SU-DHL-6 (cell line): ENCODE measurements around the gene TMEM8B.

Experiments used
- H2AFZ ChIP-seq: fragments of 200-600 bp; sonication (generic); 2 replicates; pipeline ENCODE4 v1.6.1; 2014; ENCODE audit warnings: low read depth, mild to moderate bottlenecking, moderate library complexity, mixed read lengths, antibody characterized with exemption, low read length; ENCODE audit not compliant: severe bottlenecking
- H3F3A ChIP-seq: fragments of 200-600 bp; shearing (Covaris generic); 2 replicates; pipeline ENCODE4 v1.6.0; 2016; ENCODE audit warnings: antibody characterized with exemption, mild to moderate bottlenecking; ENCODE audit not compliant: insufficient read depth
- H3K27ac ChIP-seq: fragments of 200-600 bp; sonication (generic); 2 replicates; pipeline ENCODE4 v1.5.1; 2016; ENCODE audit warnings: low read depth, mild to moderate bottlenecking, low read length, moderate library complexity, mixed read lengths
- H3K27me3 ChIP-seq: fragments of 200-600 bp; sonication (generic), shearing (Covaris generic); 2 replicates; pipeline ENCODE4 v1.6.0; 2014; ENCODE audit warnings: mild to moderate bottlenecking, low read length
- H3K36me3 ChIP-seq: fragments of 200-600 bp; sonication (generic); 2 replicates; pipeline ENCODE4 v1.6.1; 2014; ENCODE audit warnings: mild to moderate bottlenecking, low read length, mixed read lengths
- H3K4me2 ChIP-seq: fragments of 300-600, 200-600 bp; shearing (Covaris generic), sonication (generic); 2 replicates; pipeline ENCODE4 v1.6.0; 2014; ENCODE audit warnings: low read length, low read depth, mild to moderate bottlenecking; ENCODE audit not compliant: poor library complexity, severe bottlenecking
- H3K4me3 ChIP-seq: fragments of 200-600 bp; sonication (generic); 2 replicates; pipeline ENCODE4 v1.5.1; 2014; ENCODE audit warnings: antibody characterized with exemption, low read length, mild to moderate bottlenecking, mixed read lengths; ENCODE audit not compliant: insufficient read depth, poor library complexity, severe bottlenecking
- H3K79me2 ChIP-seq: fragments of 200-600 bp; sonication (generic); 2 replicates; pipeline ENCODE4 v1.6.1; 2014; ENCODE audit warnings: mild to moderate bottlenecking, low read length, moderate library complexity; ENCODE audit not compliant: insufficient read depth
- H3K9ac ChIP-seq: fragments of 200-600 bp; sonication (generic); 2 replicates; pipeline ENCODE4 v1.7.0; 2014; ENCODE audit warnings: mild to moderate bottlenecking, low read length
- H3K9me2 ChIP-seq: fragments of 200-600 bp; sonication (generic); replicated peaks from 2 replicates; pipeline ENCODE4 v1.6.1; 2014; ENCODE audit warnings: low read length; ENCODE audit not compliant: insufficient read depth
- H3K9me3 ChIP-seq: fragments of 200-600 bp; sonication (generic); 2 replicates; pipeline ENCODE4 v1.6.1; 2014; ENCODE audit warnings: low read length, mixed read lengths; ENCODE audit not compliant: insufficient read depth
- H4K20me1 ChIP-seq: fragments of 200-600 bp; sonication (generic); 2 replicates; pipeline ENCODE4 v1.6.1; 2014; ENCODE audit warnings: low read depth, mild to moderate bottlenecking, antibody characterized with exemption, low read length, moderate library complexity, mixed read lengths
- CTCF ChIP-seq: fragments of 200-600 bp; sonication (generic); IDR thresholded peaks from one replicate; pipeline ENCODE4 v1.5.1; 2017; ENCODE audit warnings: antibody characterized with exemption, mild to moderate bottlenecking, low read length, moderate library complexity; ENCODE audit not compliant: insufficient read depth, poor library complexity, severe bottlenecking
- EZH2phosphoT487 ChIP-seq: fragments of 200-600 bp; sonication (generic), shearing (Covaris generic); conservative IDR thresholded peaks from 2 replicates; pipeline ENCODE4 v1.6.1; 2018; ENCODE audit warnings: mild to moderate bottlenecking, antibody characterized with exemption, low read length, moderate library complexity, mixed read lengths

TMEM8B gene

DNA sequence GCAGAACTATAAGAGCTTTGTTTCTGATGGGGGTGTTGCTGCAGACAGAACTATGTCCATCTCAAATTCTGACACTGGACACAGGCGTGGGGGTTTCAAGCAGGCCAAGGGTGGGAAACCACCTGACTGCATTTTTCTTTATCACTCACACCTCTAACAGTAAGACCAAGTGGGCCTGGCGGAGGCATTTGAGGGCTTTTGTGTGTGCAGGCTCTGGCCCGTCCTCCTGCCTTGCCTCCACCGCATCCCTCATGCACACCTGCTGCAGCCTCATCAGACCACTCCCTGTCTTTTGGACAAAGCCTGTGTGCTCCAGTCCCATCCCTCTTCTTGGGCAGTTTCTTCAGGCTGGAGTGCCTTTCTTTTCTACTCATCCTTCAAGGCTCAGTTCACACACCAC, 33.3 kb downstream of the TMEM8B start:
- no peaks in the 10 kb centered on the region for H3K79me2 ChIP-seq
- TF ChIP-seq EZH2phosphoT487 (no peak), CTCF (no peak)
- no peak overlapping the region for H3K27ac ChIP-seq
- H3K36me3 ChIP-seq: no peaks in the 10 kb centered on the region
- H3K9me3 ChIP-seq: no peaks in the 10 kb centered on the region
- no peaks in the 10 kb centered on the region for H4K20me1 ChIP-seq
- no peaks in the 10 kb centered on the region for H3K9me2 ChIP-seq
- H3K27me3 ChIP-seq: no peaks in the 10 kb centered on the region
- no peak overlapping the region for H3K4me3 ChIP-seq
- no peak overlapping the region for H3K4me2 ChIP-seq
- H2AFZ ChIP-seq: no peak overlapping the region
- H3K9ac ChIP-seq: no peak overlapping the region
- H3F3A ChIP-seq: no peaks in the 10 kb centered on the region

- H3F3A ChIP-seq: no peaks in the 10 kb centered on the region
These were observed 34.6 kb downstream of the TMEM8B start for GRCh38 chr9:35863583-35863982.

DNA sequence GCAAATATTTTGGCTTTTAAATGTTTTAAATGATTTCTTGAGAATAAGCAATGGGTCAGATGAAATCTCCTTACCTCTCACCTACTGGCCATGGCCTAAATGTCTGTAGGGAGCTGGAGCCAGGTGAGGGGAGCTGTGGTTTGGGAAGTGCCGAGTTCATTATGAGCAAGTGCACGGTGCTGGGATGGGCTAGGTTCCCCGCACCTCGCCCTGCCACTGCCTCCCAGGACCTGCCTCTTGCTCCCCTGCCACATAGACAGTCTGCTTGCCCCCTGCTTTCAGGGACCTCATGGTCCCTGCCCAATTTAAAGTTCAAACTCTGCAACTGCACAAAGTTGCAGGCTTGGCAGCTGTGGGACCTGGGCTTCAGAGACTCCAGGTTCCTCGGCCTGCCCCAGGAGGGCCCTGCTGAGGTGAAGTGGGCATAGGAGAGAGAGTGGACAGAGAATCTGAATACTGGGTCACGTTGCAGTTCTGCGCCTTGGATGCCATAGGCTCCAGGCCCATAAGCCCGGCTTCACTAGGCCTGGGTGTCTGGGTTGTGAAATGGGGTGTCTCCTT, 35.7 kb downstream of the TMEM8B start:
- H3K27ac ChIP-seq: no peak overlapping the region
- H3K4me2 ChIP-seq: no peak overlapping the region
- H2AFZ ChIP-seq: no peak overlapping the region
- H3K4me3 ChIP-seq: no peak overlapping the region
- no peak overlapping the region for H3K9ac ChIP-seq
- H3K9me3 ChIP-seq: no peaks in the 10 kb centered on the region
- TF ChIP-seq EZH2phosphoT487 (no peak), CTCF (no peak)
- no peaks in the 10 kb centered on the region for H4K20me1 ChIP-seq
- no peaks in the 10 kb centered on the region for H3K36me3 ChIP-seq
- no peaks in the 10 kb centered on the region for H3F3A ChIP-seq
- H3K79me2 ChIP-seq: no peaks in the 10 kb centered on the region
- no peaks in the 10 kb centered on the region for H3K27me3 ChIP-seq
- no peaks in the 10 kb centered on the region for H3K9me2 ChIP-seq

More at GRCh38 chr9:35863583-35863982, 34.6 kb downstream of the TMEM8B start:
- H3K9ac ChIP-seq: no peak overlapping the region
- no peak overlapping the region for H3K4me3 ChIP-seq
- H3K4me2 ChIP-seq: no peak overlapping the region
- TF ChIP-seq CTCF: no peak
- no peak for TF ChIP-seq EZH2phosphoT487
- no peaks in the 10 kb centered on the region for H3K79me2 ChIP-seq
- no peak overlapping the region for H2AFZ ChIP-seq
- no peaks in the 10 kb centered on the region for H3K36me3 ChIP-seq
- H3K27me3 ChIP-seq: no peaks in the 10 kb centered on the region
- no peak overlapping the region for H3K27ac ChIP-seq
- no peaks in the 10 kb centered on the region for H4K20me1 ChIP-seq
- no peaks in the 10 kb centered on the region for H3K9me2 ChIP-seq
- H3K9me3 ChIP-seq: no peaks in the 10 kb centered on the region
